Fibroblast of lung (primary cell): ENCODE measurements around the gene ZFR. TPM values are rescaled to one million over a fixed set of nuclear protein-coding genes. Genes with fewer than 3 reads are reported as not detected.

ENCODE experiments used
- DNase-seq, 2 donors: peaks; one replicate each; pipeline versions ENCODE4 v3.0.0 to v3.0.0-alpha.2; 2010; ENCODE audit warnings: low read depth in 2 of 2
- H2AFZ ChIP-seq: 2 replicates; pipeline ENCODE4 v1.5.1; 2012; ENCODE audit warnings: low read length, control low read depth, inconsistent platforms
- H3K27ac ChIP-seq: 2 replicates; pipeline ENCODE4 v1.5.1; 2011; ENCODE audit warnings: low read length, control low read depth; ENCODE audit not compliant: insufficient read depth
- H3K27me3 ChIP-seq: 2 replicates; pipeline ENCODE4 v1.5.1; 2011; ENCODE audit warnings: mild to moderate bottlenecking, low read length; ENCODE audit not compliant: control insufficient read depth, insufficient read depth
- H3K36me3 ChIP-seq: 2 replicates; pipeline ENCODE4 v1.5.1; 2011; ENCODE audit warnings: low read length; ENCODE audit not compliant: control insufficient read depth, insufficient read depth
- H3K4me1 ChIP-seq: 2 replicates; pipeline ENCODE4 v1.5.1; 2011; ENCODE audit warnings: low read length; ENCODE audit not compliant: control insufficient read depth, insufficient read depth; ENCODE audit errors: extremely low read depth
- H3K4me2 ChIP-seq: 2 replicates; pipeline ENCODE4 v1.5.1; 2011; ENCODE audit warnings: low read length, control low read depth; ENCODE audit not compliant: insufficient read depth; ENCODE audit errors: extremely low read depth
- H3K4me3 ChIP-seq, 4 experiments: fragments of 200-600 bp in 1 of 4; sonication (generic) in 1 of 4; replicated peaks in 1 of 4; 2 replicates each; pipeline ENCODE4 v1.5.1; 2011 to 2016; ENCODE audit warnings: low read length in 4 of 4, low read depth in 3 of 4, mild to moderate bottlenecking in 3 of 4, control low read depth in 2 of 4, inconsistent platforms in 1 of 4, mixed read lengths in 1 of 4; ENCODE audit not compliant: insufficient read depth in 1 of 4; ENCODE audit errors: control extremely low read depth in 1 of 4
- H3K79me2 ChIP-seq: 2 replicates; pipeline ENCODE4 v1.5.1; 2012; ENCODE audit warnings: mild to moderate bottlenecking, low read length, inconsistent platforms; ENCODE audit not compliant: control insufficient read depth, insufficient read depth
- H3K9ac ChIP-seq: 2 replicates; pipeline ENCODE4 v1.5.1; 2011; ENCODE audit warnings: mild to moderate bottlenecking, low read length, control low read depth; ENCODE audit not compliant: insufficient read depth
- H3K9me3 ChIP-seq: 2 replicates; pipeline ENCODE4 v1.5.1; 2012; ENCODE audit warnings: low read depth, low read length; ENCODE audit not compliant: control insufficient read depth, insufficient read depth
- H4K20me1 ChIP-seq: 2 replicates; pipeline ENCODE4 v1.5.1; 2011; ENCODE audit warnings: low read length; ENCODE audit not compliant: control insufficient read depth, insufficient read depth; ENCODE audit errors: extremely low read depth
- EZH2 ChIP-seq: IDR thresholded peaks from 2 replicates; pipeline ENCODE4 v1.5.1; 2012; ENCODE audit warnings: low read length, control low read depth, mild to moderate bottlenecking; ENCODE audit errors: missing control alignments
- polyA plus RNA-seq, 2 donors: library from polyadenylated mRNA; depleted of rRNA in 1 of 2; stranded (reverse) in 1 of 2; unstranded in 1 of 2; fragments of >200 nt; gene quantifications; 2 replicates each; pipeline ENCODE4 v1.2.1, GENCODE V29; 2011 to 2012; ENCODE audit warnings: missing spikeins in 1 of 2
- total RNA-seq: library from RNA; depleted of rRNA; stranded (reverse); fragments of >200 nt; gene quantifications from 2 replicates; pipeline ENCODE4 v1.2.1, GENCODE V29; 2014
- TF ChIP-seq, protein P1 (sequence below), 2 donors: IDR thresholded peaks in 1 of 2; conservative IDR thresholded peaks in 1 of 2; 1 replicate in 1 of 2; 2 replicates in 1 of 2; pipeline ENCODE4 v1.5.1; 2011 to 2012; ENCODE audit warnings: low read length in 2 of 2, control low read depth in 1 of 2, inconsistent platforms in 1 of 2, low read depth in 1 of 2, mild to moderate bottlenecking in 1 of 2

Gene ZFR
- total and polyA plus RNA-seq, 2 donors (not counting 1 experiment from before 2014, with no cell fraction given): 56.8 to 113 TPM

- H2AFZ ChIP-seq: no peak overlapping the region
- H3K27me3 ChIP-seq: no peaks in the 10 kb centered on the region
- H3K36me3 ChIP-seq: no peaks in the 10 kb centered on the region
- no peak overlapping the region for H3K27ac ChIP-seq
- H3K9ac ChIP-seq: no peak overlapping the region
- H3K4me3 ChIP-seq: no peak overlapping the region
- H3K9me3 ChIP-seq: no peaks in the 10 kb centered on the region
- H3K79me2 ChIP-seq: no peaks in the 10 kb centered on the region
- TF ChIP-seq EZH2: no peak
- TF ChIP-seq, protein P1, sequence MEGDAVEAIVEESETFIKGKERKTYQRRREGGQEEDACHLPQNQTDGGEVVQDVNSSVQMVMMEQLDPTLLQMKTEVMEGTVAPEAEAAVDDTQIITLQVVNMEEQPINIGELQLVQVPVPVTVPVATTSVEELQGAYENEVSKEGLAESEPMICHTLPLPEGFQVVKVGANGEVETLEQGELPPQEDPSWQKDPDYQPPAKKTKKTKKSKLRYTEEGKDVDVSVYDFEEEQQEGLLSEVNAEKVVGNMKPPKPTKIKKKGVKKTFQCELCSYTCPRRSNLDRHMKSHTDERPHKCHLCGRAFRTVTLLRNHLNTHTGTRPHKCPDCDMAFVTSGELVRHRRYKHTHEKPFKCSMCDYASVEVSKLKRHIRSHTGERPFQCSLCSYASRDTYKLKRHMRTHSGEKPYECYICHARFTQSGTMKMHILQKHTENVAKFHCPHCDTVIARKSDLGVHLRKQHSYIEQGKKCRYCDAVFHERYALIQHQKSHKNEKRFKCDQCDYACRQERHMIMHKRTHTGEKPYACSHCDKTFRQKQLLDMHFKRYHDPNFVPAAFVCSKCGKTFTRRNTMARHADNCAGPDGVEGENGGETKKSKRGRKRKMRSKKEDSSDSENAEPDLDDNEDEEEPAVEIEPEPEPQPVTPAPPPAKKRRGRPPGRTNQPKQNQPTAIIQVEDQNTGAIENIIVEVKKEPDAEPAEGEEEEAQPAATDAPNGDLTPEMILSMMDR (conservative IDR thresholded peaks at IDR 0.05 in 1 of 2, IDR thresholded peaks at IDR 0.05 in 1 of 2; ENCODE audit: low read depth in 1 of 2, low read length in 2 of 2): no peak
- no peaks in the 10 kb centered on the region for H4K20me1 ChIP-seq
- no peak for DNase-seq
- no peaks in the 10 kb centered on the region for H3K4me1 ChIP-seq
- H3K4me2 ChIP-seq: no peak overlapping the region
These were observed 34.6 kb upstream of the ZFR start for GRCh38 chr5:32479096-32479495.

DNA sequence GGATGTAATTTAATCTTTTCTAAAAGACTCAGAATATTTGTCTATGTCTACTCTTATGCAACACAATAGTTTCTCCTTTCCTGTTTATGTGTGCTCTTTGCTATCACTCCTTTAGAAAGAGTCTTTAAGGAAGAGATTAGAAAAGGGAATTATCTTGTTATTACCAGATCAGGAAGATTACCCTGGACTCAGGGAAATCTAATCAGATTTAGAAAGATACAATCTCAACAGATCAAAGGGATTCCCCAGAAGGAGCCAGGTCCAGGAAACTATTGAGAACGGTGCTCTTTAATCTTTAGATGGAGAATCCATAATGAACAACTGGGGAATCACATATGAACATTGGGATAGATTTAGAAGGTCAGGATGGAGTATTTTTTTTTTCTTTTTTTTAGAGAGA is 32.4 kb upstream of the ZFR start:
- no peak for TF ChIP-seq EZH2
- TF ChIP-seq, protein P1 (conservative IDR thresholded peaks at IDR 0.05 in 1 of 2, IDR thresholded peaks at IDR 0.05 in 1 of 2; ENCODE audit: low read depth in 1 of 2, low read length in 2 of 2): no peak

GRCh38 chr5:32475334-32476097 is 31.0 kb upstream of the ZFR start:
- Histone ChIP-seq H3K9me3 (no peaks in the 10 kb centered on the region), H3K4me2 (no peak overlapping the region), H3K36me3 (no peaks in the 10 kb centered on the region), H3K4me3 (no peak overlapping the region), H3K9ac (no peak overlapping the region), H3K4me1 (no peaks in the 10 kb centered on the region), H4K20me1 (no peaks in the 10 kb centered on the region), H3K27ac (no peak overlapping the region), H3K79me2 (no peaks in the 10 kb centered on the region), H3K27me3 (no peaks in the 10 kb centered on the region), H2AFZ (no peak overlapping the region)
- DNase-seq: no peak
- no peak for TF ChIP-seq EZH2
- TF ChIP-seq, protein P1 (conservative IDR thresholded peaks at IDR 0.05 in 1 of 2, IDR thresholded peaks at IDR 0.05 in 1 of 2; ENCODE audit: low read depth in 1 of 2, low read length in 2 of 2): no peak

More for the DNA sequence above, 32.4 kb upstream of the ZFR start:
- no peaks in the 10 kb centered on the region for H3K27me3 ChIP-seq
- no peak overlapping the region for H3K4me2 ChIP-seq
- no peaks in the 10 kb centered on the region for H3K4me1 ChIP-seq
- H3K79me2 ChIP-seq: no peaks in the 10 kb centered on the region
- no peak overlapping the region for H3K9ac ChIP-seq
- no peak overlapping the region for H3K27ac ChIP-seq
- DNase-seq: no peak
- no peak overlapping the region for H2AFZ ChIP-seq
- no peaks in the 10 kb centered on the region for H3K36me3 ChIP-seq
- H4K20me1 ChIP-seq: no peaks in the 10 kb centered on the region
- H3K9me3 ChIP-seq: no peaks in the 10 kb centered on the region
- H3K4me3 ChIP-seq: no peak overlapping the region
